ENCODE data around the gene SNTA1. TPM values are rescaled to one million over a fixed set of nuclear protein-coding genes. Genes with fewer than 3 reads are reported as not detected.

The SNTA1 gene
- total and polyA plus RNA-seq, 2 of the 13 experiments (the other 11 are each of a cell fraction or from before 2014, with no cell fraction given) = 16.4 to 18.3 TPM

GRCh38 chr20:33490023-33490933 lies 46.7 kb upstream of the SNTA1 start, which contains the start of gene CBFA2T2 (continued):
- TF ChIP-seq SPEN (CRISPR knock-in tag; IDR thresholded peaks at IDR 0.05; ENCODE audit: low read depth) = peak; percentile 66
- TF ChIP-seq POGZ (CRISPR knock-in tag; IDR thresholded peaks at IDR 0.05) = no peak
- TF ChIP-seq ZNF503 (CRISPR knock-in tag; IDR thresholded peaks at IDR 0.05) = peak; percentile 29; the same call in 1 of the 2 replicates
- TF ChIP-seq, protein P1, sequence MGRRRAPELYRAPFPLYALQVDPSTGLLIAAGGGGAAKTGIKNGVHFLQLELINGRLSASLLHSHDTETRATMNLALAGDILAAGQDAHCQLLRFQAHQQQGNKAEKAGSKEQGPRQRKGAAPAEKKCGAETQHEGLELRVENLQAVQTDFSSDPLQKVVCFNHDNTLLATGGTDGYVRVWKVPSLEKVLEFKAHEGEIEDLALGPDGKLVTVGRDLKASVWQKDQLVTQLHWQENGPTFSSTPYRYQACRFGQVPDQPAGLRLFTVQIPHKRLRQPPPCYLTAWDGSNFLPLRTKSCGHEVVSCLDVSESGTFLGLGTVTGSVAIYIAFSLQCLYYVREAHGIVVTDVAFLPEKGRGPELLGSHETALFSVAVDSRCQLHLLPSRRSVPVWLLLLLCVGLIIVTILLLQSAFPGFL (CRISPR knock-in tag; IDR thresholded peaks at IDR 0.05) = no peak; the same call in 1 of the 2 replicates
- TF ChIP-seq, protein P2, sequence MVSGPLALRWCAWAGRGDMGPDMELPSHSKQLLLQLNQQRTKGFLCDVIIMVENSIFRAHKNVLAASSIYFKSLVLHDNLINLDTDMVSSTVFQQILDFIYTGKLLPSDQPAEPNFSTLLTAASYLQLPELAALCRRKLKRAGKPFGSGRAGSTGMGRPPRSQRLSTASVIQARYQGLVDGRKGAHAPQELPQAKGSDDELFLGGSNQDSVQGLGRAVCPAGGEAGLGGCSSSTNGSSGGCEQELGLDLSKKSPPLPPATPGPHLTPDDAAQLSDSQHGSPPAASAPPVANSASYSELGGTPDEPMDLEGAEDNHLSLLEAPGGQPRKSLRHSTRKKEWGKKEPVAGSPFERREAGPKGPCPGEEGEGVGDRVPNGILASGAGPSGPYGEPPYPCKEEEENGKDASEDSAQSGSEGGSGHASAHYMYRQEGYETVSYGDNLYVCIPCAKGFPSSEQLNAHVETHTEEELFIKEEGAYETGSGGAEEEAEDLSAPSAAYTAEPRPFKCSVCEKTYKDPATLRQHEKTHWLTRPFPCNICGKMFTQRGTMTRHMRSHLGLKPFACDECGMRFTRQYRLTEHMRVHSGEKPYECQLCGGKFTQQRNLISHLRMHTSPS (CRISPR knock-in tag; IDR thresholded peaks at IDR 0.05; ENCODE audit: low read depth) = peak; percentile 4; the same call in 1 of the 2 replicates
- peak; percentile 90; the same call in 1 of the 2 replicates for TF ChIP-seq NFE2L1 (CRISPR knock-in tag; IDR thresholded peaks at IDR 0.05; ENCODE audit: borderline replicate concordance)
- TF ChIP-seq ZNF160 (CRISPR knock-in tag; IDR thresholded peaks at IDR 0.05) = no peak; the same call in 1 of the 2 replicates
- TF ChIP-seq CCDC6 (CRISPR knock-in tag; IDR thresholded peaks at IDR 0.05) = 0 out of 2 replicates have a peak, but pooled peaks have one; percentile 82
- peak; percentile 93 for TF ChIP-seq ZFX (CRISPR knock-in tag; IDR thresholded peaks at IDR 0.05; ENCODE audit: low read depth)
- no peak for TF ChIP-seq CREB3 (CRISPR knock-in tag; IDR thresholded peaks at IDR 0.05)
- peak; percentile 54; the same call in 1 of the 2 replicates for TF ChIP-seq CENPBD1 (CRISPR knock-in tag; IDR thresholded peaks at IDR 0.05; ENCODE audit: borderline replicate concordance, low read depth)
- TF ChIP-seq MXD4 (CRISPR knock-in tag; IDR thresholded peaks at IDR 0.05) = peak; percentile 66; the same call in 1 of the 2 replicates
- TF ChIP-seq NR3C1 (CRISPR knock-in tag; IDR thresholded peaks at IDR 0.05) = no peak
- TF ChIP-seq GPN1 (CRISPR knock-in tag; IDR thresholded peaks at IDR 0.05; ENCODE audit: borderline replicate concordance) = peak; percentile 85; the same call in 1 of the 2 replicates
- no peak; the same call in 1 of the 2 replicates for TF ChIP-seq ZZZ3 (CRISPR knock-in tag; IDR thresholded peaks at IDR 0.05; ENCODE audit: borderline replicate concordance)
- TF ChIP-seq NPAS2 (CRISPR knock-in tag; IDR thresholded peaks at IDR 0.05; ENCODE audit: borderline replicate concordance) = peak; percentile 84
- no peak for TF ChIP-seq ONECUT2 (CRISPR knock-in tag; IDR thresholded peaks at IDR 0.05)
- TF ChIP-seq ZNF878 (CRISPR knock-in tag; IDR thresholded peaks at IDR 0.05) = no peak
- TF ChIP-seq, protein P3, sequence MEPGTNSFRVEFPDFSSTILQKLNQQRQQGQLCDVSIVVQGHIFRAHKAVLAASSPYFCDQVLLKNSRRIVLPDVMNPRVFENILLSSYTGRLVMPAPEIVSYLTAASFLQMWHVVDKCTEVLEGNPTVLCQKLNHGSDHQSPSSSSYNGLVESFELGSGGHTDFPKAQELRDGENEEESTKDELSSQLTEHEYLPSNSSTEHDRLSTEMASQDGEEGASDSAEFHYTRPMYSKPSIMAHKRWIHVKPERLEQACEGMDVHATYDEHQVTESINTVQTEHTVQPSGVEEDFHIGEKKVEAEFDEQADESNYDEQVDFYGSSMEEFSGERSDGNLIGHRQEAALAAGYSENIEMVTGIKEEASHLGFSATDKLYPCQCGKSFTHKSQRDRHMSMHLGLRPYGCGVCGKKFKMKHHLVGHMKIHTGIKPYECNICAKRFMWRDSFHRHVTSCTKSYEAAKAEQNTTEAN (CRISPR knock-in tag; conservative IDR thresholded peaks at IDR 0.05) = no peak
